Astrocyte (in vitro differentiated cells and primary cell): ENCODE data around the gene FHIT.

Experiments
- CTCF ChIP-seq: IDR thresholded peaks from 2 replicates; pipeline ENCODE4 v1.5.1; 2011; ENCODE audit warnings: low read depth, mild to moderate bottlenecking, inconsistent platforms, low read length, moderate library complexity; ENCODE audit not compliant: insufficient read depth
- EZH2 ChIP-seq: IDR thresholded peaks from 2 replicates; pipeline ENCODE4 v1.6.1; 2012; ENCODE audit warnings: mild to moderate bottlenecking, low read length, inconsistent platforms; ENCODE audit not compliant: insufficient read depth

GRCh38 chr3:60094392-60094947 lies 1156.8 kb downstream of the FHIT start:
- TF ChIP-seq CTCF (no peak), EZH2 (no peak)
